GM21576 (cell line): Measurements from ENCODE around the gene STX12.
A peak's percentile ranks its signal among the peaks of the same experiment; 100 is the strongest.
"Not testable (repeated sequence)": the region's sequence is repeated elsewhere in the genome, so short reads cannot be mapped to it uniquely, and the experiment has no call there.

Experiments
- ATAC-seq: cut with Tn5 transposase; IDR thresholded peaks from one replicate; pipeline ENCODE4 v1.9.1; 2021; ENCODE audit warnings: mild to moderate bottlenecking, moderate library complexity; ENCODE audit not compliant: unreplicated experiment

The STX12 gene

GRCh38 chr1:27824411-27824810, 51.4 kb downstream of the STX12 start:
- ATAC-seq, result no peak

DNA sequence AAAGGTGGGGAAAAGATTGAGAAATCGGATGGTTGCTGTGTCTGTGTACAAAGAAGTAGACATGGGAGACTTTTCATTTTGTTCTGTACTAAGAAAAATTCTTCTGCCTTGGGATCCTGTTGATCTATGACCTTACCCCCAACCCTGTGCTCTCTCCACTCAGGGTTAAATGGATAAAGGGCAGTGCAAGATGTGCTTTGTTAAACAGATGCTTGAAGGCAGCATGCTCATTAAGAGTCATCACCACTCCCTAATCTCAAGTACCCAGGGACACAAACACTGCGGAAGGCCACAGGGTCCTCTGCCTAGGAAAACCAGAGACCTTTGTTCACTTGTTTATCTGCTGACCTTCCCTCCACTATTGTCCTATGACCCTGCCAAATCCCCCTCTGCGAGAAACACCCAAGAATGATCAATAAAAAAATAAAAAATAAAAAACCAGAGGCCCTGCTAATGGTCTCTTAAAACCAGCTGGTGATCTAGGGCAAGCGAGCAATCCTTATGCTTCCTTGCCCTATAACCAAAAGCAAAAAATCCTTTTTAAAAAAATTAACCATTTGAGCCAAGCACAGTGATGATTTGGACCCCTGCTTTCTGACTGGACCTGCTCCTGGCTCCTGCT, 56.4 kb downstream of the STX12 start:
- ATAC-seq, result not testable (repeated sequence)

GRCh38 chr1:27830621-27831440, 57.8 kb downstream of the STX12 start, which contains the start of gene PPP1R8:
Gene PPP1R8, plus strand, starts transcription at chr1:27830782. Its CDS starts 54 bp downstream, at chr1:27830836.
- peak; percentile 94 for ATAC-seq

GRCh38 chr1:27831568-27832410, 58.8 kb downstream of the STX12 start:
- no peak for ATAC-seq

- ATAC-seq, result no peak
Measured at GRCh38 chr1:27832762-27833161, 59.7 kb downstream of the STX12 start.

DNA sequence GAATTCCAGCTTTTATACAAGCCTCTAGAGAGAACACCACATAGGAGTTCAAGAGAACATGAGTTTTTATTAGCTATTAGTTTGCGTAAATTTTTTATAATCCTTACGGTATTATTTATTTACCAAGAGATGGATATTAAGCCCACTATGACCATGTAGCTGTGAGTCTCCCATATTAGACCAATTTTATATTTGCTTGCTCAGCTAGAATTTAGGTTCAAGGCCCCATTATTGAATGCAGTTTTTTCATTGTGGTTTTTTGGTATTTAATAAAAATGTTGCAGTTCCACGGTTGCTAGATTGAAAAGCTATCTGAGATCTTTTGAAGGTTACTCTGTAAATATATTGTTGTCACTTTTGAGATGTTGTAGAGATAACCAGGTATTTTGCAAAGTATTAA, 60.5 kb downstream of the STX12 start:
- no peak for ATAC-seq

DNA sequence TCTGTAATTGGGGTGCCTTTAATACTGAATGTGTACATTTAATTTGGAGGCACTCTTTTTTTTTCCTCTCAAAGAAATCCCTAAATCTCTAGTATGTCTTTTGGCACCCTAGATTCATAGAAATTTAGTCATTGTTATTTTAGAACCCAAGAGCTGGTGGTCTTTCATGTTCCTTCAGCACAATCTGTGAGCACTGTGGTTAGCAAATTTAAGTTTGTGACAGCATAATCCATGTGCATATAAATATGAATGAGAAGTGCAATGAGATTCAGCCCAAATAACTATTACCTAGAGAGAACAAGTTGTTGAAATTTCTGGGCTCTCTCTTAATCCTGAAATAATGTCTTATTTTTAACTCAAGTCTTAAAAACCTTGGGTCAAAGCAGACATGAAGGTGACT, 62.0 kb downstream of the STX12 start:
- ATAC-seq, result no peak

DNA sequence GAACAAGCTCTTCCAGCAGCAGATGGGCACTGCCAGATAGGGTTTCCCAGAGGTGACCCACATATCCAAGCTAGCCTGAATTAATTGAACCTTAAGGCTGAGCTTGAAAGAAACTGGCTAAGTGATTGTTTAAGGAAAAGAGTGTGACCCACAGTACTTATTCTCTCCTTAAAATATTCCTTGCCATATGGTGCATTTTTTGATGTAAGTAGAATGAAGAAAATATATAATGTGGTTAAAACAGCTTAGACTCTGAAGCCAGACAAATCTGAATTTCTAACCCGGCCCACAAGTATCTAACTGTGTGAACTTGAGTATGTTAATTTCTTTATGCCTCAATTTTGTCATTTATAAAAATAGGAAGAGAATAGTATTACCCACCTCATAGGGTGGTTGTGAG, 62.5 kb downstream of the STX12 start:
- no peak for ATAC-seq

- no peak for ATAC-seq
Measured at GRCh38 chr1:27849951-27850350, 76.9 kb downstream of the STX12 start.

- no peak for ATAC-seq
Measured at GRCh38 chr1:27855085-27855484, 82.1 kb downstream of the STX12 start.

DNA sequence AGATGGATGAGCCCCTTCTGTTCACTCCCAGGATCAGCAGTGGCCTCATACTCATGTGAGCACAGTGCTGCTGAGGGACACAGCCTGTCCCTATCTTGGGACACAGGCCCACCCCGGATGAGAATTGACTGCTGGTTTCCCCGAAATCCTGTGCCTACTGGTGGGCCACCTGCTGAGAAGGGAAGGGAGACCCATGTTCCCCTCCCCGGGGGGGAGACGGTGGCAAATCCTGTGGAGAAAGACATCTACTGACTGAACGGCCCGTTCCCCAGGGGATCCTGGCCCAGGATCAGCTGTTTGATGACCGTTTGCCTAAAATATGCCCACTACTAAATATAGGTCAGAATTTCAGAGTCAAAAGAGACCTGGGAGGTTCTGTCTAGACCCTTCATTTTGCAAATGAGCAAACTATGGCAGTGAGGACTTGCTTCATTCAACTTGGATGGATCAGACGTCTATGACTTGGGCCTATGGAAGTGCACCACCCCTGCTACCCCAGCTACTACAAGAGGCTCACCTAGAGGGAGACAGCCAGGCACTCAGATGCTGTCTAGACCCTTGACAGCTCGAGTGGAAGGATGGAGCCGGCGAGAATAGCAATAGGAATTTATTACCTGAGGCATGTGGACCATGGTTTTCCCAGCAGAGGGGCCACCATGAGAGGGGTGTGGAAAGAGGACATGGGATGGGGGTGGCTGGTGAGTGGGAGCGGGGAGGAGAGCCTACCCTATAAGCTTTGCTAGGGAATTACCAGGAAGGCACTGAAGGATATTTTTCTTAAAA, 83.7 kb downstream of the STX12 start:
- no peak for ATAC-seq

DNA sequence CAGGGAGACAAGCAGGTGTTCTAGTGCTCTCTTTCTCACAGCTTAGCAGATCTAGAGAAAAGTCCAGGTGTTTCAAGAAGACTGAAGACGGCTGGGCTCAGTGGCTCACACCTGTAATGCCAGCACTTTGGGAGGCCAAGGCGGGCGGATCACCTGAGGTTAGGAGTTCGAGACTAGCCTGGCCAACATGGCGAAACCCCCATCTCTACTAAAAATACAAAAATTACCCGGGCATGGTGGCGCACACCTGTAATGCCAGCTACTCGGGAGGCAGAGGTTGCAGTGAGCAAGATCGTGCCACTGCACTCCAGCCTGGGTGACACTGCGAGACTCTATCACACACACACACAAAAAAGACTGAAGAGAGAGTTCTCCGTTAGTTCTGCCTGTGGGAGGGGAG, 84.5 kb downstream of the STX12 start:
- ATAC-seq, result not testable (repeated sequence)

DNA sequence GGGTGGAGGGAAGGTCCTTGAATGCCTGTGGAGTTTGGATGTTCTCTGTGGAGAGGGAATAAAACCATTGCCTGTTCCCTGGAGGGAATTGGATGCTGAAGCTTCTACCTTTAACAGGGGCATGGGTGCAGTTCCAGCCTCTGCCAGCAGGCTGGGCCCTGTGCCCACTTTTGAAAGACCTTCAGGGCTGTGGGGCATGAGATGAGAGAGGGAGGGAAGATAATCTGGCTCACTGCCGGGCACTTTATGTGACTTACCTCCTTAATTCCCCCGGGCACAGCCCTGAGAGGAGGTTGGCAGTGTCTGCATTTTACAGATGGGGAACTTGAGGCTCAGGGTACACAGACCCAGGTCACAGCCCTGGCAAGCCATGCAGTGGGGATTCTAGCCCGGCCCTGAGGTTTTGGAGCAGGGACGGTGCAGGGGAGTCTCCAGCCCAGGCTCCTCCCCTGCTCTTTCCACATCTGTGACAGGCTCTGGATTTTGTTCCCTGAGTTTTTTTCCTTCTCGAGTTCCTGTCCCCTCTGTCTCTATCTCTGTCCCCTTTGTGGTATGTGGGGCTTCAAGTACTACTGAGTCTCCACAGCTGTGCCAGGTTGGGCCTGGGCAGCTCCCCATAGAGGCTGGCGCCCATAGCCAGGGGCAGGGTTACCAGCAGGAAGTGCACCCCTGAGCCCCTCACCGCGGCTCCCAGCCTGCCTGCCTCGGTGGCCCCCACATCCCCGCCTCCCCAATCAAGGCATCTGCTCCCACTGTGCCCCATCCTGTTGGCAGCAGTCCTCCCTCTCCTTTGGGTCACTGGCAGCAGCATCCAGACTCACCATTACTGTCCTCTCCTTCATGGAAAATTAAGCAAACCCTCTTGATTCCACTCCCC, 85.3 kb downstream of the STX12 start:
- ATAC-seq, result no peak

- ATAC-seq, result no peak
Measured at GRCh38 chr1:27858949-27859576, 86.0 kb downstream of the STX12 start.

- ATAC-seq, result no peak
Measured at GRCh38 chr1:27861436-27861835, 88.4 kb downstream of the STX12 start.

DNA sequence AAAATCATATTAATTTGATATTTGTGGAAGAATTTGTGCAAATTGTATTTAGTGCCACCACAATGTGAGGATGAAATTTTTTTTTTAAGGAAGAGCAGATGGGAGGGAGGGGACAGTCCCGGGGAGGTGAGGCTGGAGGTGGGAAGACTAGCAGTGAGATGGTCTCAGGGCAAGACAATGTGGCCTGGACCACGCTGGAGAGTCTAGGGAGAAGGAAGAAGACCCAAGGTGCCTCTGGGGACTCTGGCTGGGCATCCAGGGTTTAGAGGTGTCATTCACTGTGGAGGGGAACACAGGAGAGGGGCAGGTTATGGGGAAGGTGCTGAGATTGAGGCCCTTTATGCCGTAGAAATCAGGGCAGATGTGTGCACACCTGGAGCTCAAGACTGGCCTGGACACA, 89.0 kb downstream of the STX12 start:
- ATAC-seq, result no peak

DNA sequence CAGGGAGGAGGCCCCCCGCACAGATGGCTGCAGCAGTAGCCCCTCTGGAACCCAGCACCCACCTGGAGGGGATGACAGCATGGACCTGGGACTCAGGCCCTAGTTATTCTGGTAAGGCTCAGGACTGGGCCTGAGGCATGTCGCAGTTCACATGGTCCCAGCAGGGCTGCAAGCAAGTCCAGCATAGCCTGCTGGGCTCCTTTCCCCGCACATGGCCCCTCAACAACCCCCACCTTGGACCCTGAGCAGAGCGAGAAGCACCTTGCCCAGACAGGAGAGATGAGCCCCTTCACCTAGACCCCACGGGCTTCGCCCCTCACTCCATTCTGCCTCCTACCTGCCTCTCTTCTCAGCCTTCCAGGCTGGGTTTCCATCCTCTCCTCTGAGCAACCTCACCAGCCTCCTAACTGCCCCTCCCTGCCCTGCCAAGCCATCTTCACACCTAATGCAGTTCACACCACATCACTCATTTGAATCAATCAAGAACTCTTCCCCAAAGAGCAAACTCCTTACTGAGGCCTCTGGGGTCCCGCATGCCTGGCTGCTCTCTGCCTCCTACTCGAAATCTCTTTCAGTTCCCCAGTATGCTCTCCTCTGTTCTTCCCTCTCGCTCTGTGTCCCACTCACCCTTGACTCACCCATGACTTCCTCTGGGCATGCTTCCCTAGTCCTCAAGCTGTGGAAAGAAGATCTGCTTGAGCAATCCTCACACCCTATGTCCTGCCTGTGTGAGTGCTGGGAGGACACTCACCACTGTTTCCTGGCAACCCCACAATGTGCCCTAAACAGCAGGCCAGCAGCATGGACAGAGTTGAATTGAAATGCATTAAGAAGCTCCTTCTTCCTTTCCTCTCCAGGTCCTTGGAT, 89.9 kb downstream of the STX12 start:
- no peak for ATAC-seq

DNA sequence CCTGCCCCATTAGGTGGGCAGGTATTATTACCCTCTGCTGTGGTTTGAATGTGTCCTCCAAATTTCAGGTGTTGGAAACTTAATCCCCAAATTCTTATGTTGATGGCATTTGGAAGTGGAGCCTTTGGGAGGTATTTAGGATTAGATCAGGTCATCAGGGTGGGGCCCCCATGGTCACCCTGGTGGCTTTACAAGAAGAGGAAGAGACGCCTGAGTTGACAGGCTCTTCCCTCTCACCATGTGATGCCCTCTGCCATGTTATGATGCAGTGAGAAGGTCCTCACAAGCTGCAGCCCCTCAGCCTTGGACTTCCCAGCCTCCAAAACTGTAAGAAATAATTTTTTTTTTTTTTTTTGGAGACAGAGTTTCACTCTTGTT, 90.5 kb downstream of the STX12 start:
- no peak for ATAC-seq
